Inflammatory macrophage treated with lipopolysaccharide for 4 hours (primary cell): Measurements from ENCODE around the gene IL19.

Source experiments
- DNase-seq: peaks from one replicate; pipeline ENCODE4 v3.0.0-alpha.2; 2020

IL19 gene

GRCh38 chr1:206770531-206771337 is at the start of gene IL19:
TSS of gene IL19 (plus strand) at chr1:206770773. CDS start at chr1:206836663, 65,890 bp downstream.
- DNase-seq: peak; percentile 88

- DNase-seq: no peak
Observed at GRCh38 chr1:206721454-206721853, 49.1 kb upstream of the IL19 start.

GRCh38 chr1:206722751-206723461 is 47.7 kb upstream of the IL19 start:
- no peak for DNase-seq

- no peak for DNase-seq
Observed at GRCh38 chr1:206723462-206723804, 47.1 kb upstream of the IL19 start.

GRCh38 chr1:206723805-206724472 is 46.6 kb upstream of the IL19 start:
- no peak for DNase-seq

- DNase-seq: peak; percentile 65
Observed at GRCh38 chr1:206725109-206725963, 45.2 kb upstream of the IL19 start.

- no peak for DNase-seq
Observed at GRCh38 chr1:206727981-206728696, 42.4 kb upstream of the IL19 start.

GRCh38 chr1:206728697-206728987 is 41.9 kb upstream of the IL19 start:
- DNase-seq: no peak

- no peak for DNase-seq
Observed at GRCh38 chr1:206729050-206729449, 41.5 kb upstream of the IL19 start.

- no peak for DNase-seq
Observed at GRCh38 chr1:206729507-206729906, 41.1 kb upstream of the IL19 start.

GRCh38 chr1:206732508-206732907 is 38.1 kb upstream of the IL19 start:
- no peak for DNase-seq

GRCh38 chr1:206732992-206733391 is 37.6 kb upstream of the IL19 start:
- peak; percentile 56 for DNase-seq

- peak; percentile 53 for DNase-seq
Observed at GRCh38 chr1:206734499-206735142, 36.0 kb upstream of the IL19 start.

- DNase-seq: no peak
Observed at GRCh38 chr1:206735553-206736031, 35.0 kb upstream of the IL19 start.

GRCh38 chr1:206736878-206737728 is 33.5 kb upstream of the IL19 start:
- DNase-seq: no peak

- DNase-seq: peak; percentile 34
Observed at GRCh38 chr1:206737729-206738201, 32.8 kb upstream of the IL19 start.

- DNase-seq: no peak
Observed at GRCh38 chr1:206738370-206739366, 31.9 kb upstream of the IL19 start.

GRCh38 chr1:206739411-206740076 is 31.0 kb upstream of the IL19 start:
- peak; percentile 94 for DNase-seq
